Psoas muscle (tissue), 8 donors: ENCODE results near the gene CADM3. TPM values are rescaled to one million over a fixed set of nuclear protein-coding genes. Genes with fewer than 3 reads are reported as not detected.

Experiments
- ATAC-seq, 4 donors: fragments of 200-7000 bp; cut with Tn5 transposase; one replicate each; pipeline ENCODE4 v1.9.1; 2020; ENCODE audit warnings: moderate library complexity in 3 of 4, mild to moderate bottlenecking in 2 of 4
- DNase-seq, 2 donors: peaks; one replicate each; pipeline ENCODE4 v3.0.0-alpha.2; 2020
- H3K27ac ChIP-seq: fragments of 200-600 bp; one replicate; pipeline ENCODE4 v1.8.0; 2022
- H3K27me3 ChIP-seq, 3 donors: fragments of 200-600 bp in 1 of 3; one replicate each; pipeline versions ENCODE4 v1.6.1 to v1.8.0; 2013 to 2022; ENCODE audit warnings: low read length in 2 of 3, mild to moderate bottlenecking in 2 of 3, moderate library complexity in 1 of 3; ENCODE audit not compliant: insufficient read depth in 3 of 3
- H3K36me3 ChIP-seq, 2 donors: fragments of 200-600 bp in 1 of 2; one replicate each; pipeline versions ENCODE4 v1.6.1 to v1.8.0; 2013 to 2022; ENCODE audit warnings: low read depth in 1 of 2, mild to moderate bottlenecking in 1 of 2, moderate library complexity in 1 of 2; ENCODE audit not compliant: insufficient read depth in 1 of 2
- H3K4me1 ChIP-seq: fragments of 200-600 bp; one replicate; pipeline ENCODE4 v1.8.0; 2022
- H3K4me3 ChIP-seq: fragments of 200-600 bp; one replicate; pipeline ENCODE4 v1.8.0; 2022; ENCODE audit warnings: mild to moderate bottlenecking
- H3K9me3 ChIP-seq: fragments of 200-600 bp; one replicate; pipeline ENCODE4 v1.8.0; 2022
- CTCF ChIP-seq: fragments of 200-600 bp; IDR thresholded peaks from one replicate; pipeline ENCODE4 v1.8.0; 2022; ENCODE audit warnings: antibody characterized with exemption
- WGBS, 3 donors: extraction: QIAGEN DNeasy Blood & Tissue Kit; methylation state at CpG; one replicate each; pipeline versions ENCODE4 v1.1.6 to v1.1.7; 2013; 5-methylcytosine and 5-hydroxymethylcytosine counted together
- intact Hi-C, 2 donors: fragments of 100-400 bp; cut with DNase I; formaldehyde crosslinking; loops; one replicate each; pipeline versions ENCODE4 v1.11.0 to v1.14.2; 2022
- polyA plus RNA-seq, 3 donors: library from polyadenylated mRNA; stranded (reverse); fragments of 200-250 nt; gene quantifications; one replicate each; pipeline ENCODE4 v1.2.3, GENCODE V29; 2013
- total RNA-seq, 4 donors: library from RNA; stranded (reverse); fragmentation: NEBNext Ultra II Directional in 2 of 4; extraction: Animal tissue kit (Norgen Biotek cat#: 25700) in 2 of 4; gene quantifications; one replicate each; pipeline versions ENCODE4 v1.2.1 to v1.2.4, GENCODE V29; 2021 to 2023
- donor health status: healthy with polysubstance abuse.
- donor health status: DM: no; HTN: no; CAD: no; lungs with moderate emphysema.
- donor health status: Bipolar disorder and iron deficiency.
- donor health status: healthy.
- donor health status: DM: yes; HTN: yes; CAD: no.
- donor health status: DM: no; HTN: no; CAD: no.
- donor health status: DM: no; HTN: no; CAD: no.
- donor health status: DM: yes; HTN: yes; CAD: no.

CADM3 gene
- total and polyA plus RNA-seq, 7 donors = 0.32 to 2.2 (median 0.89) TPM

GRCh38 chr1:159140474-159140873 lies 30.9 kb upstream of the CADM3 start:
- H3K4me1 ChIP-seq = no peaks in the 10 kb centered on the region
- no peak overlapping the region for H3K4me3 ChIP-seq
- DNase-seq (no peak), ATAC-seq (no peak)
- intact Hi-C loops = no loop called here
- 46 to 54% (median 53%) methylated on average over 7 of the region's 7 CpGs for WGBS, 3 donors
- no peaks in the 10 kb centered on the region for H3K9me3 ChIP-seq
- H3K27ac ChIP-seq = no peak overlapping the region
- peaks cover 0 to 21% (median 4%) of the 10 kb centered on the region in 3 donors for H3K27me3 ChIP-seq
- H3K36me3 ChIP-seq = no peaks in the 10 kb centered on the region
- no peak for TF ChIP-seq CTCF

DNA sequence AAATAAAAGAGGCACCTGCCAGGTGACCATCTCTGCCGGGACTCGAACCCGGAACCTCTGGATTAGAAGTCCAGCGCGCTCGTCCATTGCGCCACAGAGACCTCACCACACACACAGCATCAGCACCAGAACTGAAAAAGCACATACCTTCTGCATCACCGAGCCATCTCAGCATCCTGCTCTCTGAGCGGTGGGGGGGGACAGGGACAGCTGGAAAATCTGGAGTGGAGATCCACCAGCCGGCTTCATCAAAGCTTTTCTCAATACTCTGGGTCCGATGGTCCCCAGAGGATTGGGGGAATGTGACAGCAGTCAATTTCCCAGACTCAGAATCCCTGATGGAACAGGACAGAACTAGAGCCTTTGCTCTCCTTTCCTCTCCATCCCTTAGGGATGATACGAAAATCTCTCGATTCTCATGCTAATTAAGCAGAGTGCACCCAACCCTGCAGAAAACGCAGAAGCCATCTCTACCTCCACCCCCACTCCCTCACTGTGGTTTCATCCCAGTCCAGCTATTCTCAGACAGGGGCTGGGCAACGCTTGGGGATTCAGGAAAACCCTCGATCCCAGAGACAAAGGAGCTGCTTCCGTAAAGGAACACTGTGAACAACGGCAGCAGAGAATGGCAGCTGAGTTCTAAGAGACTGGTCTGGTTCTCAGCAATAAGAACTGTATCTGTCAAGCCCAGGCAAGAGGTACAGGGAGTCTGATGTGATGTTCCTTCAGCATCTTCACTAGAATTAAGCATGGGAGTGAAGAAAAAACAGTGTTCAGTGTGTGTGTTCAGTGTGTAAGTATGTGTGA lies 29.6 kb upstream of the CADM3 start:
- Histone ChIP-seq H3K36me3 (no peaks in the 10 kb centered on the region), H3K4me3 (no peak overlapping the region), H3K9me3 (no peaks in the 10 kb centered on the region), H3K27me3 (peaks cover 0 to 21% (median 4%) of the 10 kb centered on the region in 3 donors), H3K27ac (no peak overlapping the region), H3K4me1 (no peaks in the 10 kb centered on the region)
- no peak for ATAC-seq
- no peak for DNase-seq
- no peak for TF ChIP-seq CTCF
- intact Hi-C loops = no loop called here
- WGBS, 3 donors = 27 to 28% (median 27%) methylated on average over 18 of the region's 18 CpGs

GRCh38 chr1:159142391-159142663 lies 29.1 kb upstream of the CADM3 start:
- ATAC-seq = no peak
- DNase-seq = no peak
- H3K4me1 ChIP-seq = no peaks in the 10 kb centered on the region
- intact Hi-C loops = no loop called here
- WGBS, 3 donors = 36 to 48% (median 38%) methylated on average over 2 of the region's 2 CpGs
- H3K36me3 ChIP-seq = no peaks in the 10 kb centered on the region
- no peak overlapping the region for H3K27ac ChIP-seq
- TF ChIP-seq CTCF = no peak
- H3K27me3 ChIP-seq = peaks cover 0 to 21% (median 4%) of the 10 kb centered on the region in 3 donors
- H3K4me3 ChIP-seq = no peak overlapping the region
- no peaks in the 10 kb centered on the region for H3K9me3 ChIP-seq

- intact Hi-C loops = no loop called here
- Histone ChIP-seq H3K27me3 (peaks cover 0 to 17% (median 4%) of the 10 kb centered on the region in 3 donors), H3K27ac (no peak overlapping the region), H3K4me1 (no peaks in the 10 kb centered on the region), H3K36me3 (no peaks in the 10 kb centered on the region), H3K9me3 (no peaks in the 10 kb centered on the region), H3K4me3 (no peak overlapping the region)
- DNase-seq (no peak), ATAC-seq (no peak)
- no peak for TF ChIP-seq CTCF
- 45 to 55% (median 50%) methylated on average over 5 of the region's 5 CpGs for whole genome bisulfite sequencing, 3 donors
Measured at GRCh38 chr1:159142726-159143510, 28.5 kb upstream of the CADM3 start.
